ENCODE data around the gene MALAT1.

DNA sequence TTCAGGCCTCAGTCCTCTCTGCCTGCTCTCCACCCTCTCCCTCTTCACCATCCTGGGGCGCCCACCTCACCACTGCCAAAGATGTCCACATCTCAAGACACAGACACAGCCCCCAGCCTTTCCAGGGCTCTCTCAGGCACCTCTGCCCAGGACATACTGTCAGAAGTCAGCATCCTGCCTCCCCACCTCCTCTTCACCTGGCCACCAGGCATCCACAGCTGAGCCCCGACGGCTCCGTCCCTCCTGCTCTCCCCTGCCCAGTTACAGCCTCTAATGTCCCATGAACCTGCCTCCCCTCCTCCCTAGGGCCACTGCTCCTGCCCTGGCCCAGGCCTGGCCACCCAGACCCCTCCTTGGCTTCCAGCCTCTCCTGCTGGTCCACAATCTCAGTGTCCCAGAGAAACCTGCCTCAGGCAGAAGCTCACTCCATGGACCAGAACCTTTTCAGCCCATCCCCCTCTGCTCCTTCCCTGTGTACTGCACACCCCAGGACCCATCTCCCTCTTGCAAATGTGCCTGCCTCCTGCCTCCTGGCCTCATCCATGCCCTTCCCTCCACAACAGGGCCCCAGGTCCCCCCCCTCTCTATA, 56.1 kb downstream of the MALAT1 start:
- TF ChIP-seq, protein P1, sequence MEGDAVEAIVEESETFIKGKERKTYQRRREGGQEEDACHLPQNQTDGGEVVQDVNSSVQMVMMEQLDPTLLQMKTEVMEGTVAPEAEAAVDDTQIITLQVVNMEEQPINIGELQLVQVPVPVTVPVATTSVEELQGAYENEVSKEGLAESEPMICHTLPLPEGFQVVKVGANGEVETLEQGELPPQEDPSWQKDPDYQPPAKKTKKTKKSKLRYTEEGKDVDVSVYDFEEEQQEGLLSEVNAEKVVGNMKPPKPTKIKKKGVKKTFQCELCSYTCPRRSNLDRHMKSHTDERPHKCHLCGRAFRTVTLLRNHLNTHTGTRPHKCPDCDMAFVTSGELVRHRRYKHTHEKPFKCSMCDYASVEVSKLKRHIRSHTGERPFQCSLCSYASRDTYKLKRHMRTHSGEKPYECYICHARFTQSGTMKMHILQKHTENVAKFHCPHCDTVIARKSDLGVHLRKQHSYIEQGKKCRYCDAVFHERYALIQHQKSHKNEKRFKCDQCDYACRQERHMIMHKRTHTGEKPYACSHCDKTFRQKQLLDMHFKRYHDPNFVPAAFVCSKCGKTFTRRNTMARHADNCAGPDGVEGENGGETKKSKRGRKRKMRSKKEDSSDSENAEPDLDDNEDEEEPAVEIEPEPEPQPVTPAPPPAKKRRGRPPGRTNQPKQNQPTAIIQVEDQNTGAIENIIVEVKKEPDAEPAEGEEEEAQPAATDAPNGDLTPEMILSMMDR (IDR thresholded peaks at IDR 0.05) = no peak
- no peak for TF ChIP-seq POLR2A (IDR thresholded peaks at IDR 0.05)

Data from esophagus squamous epithelium (tissue), 4 donors.